WTC11 (cell line): ENCODE results near the gene SLC8A2. TPM values are rescaled to one million over a fixed set of nuclear protein-coding genes. Genes with fewer than 3 reads are reported as not detected.

Experiments
- ATAC-seq: fragments of 200-7000 bp; cut with Tn5 transposase; 2 replicates; pipeline ENCODE4 v1.10.0; 2021; ENCODE audit warnings: mild to moderate bottlenecking, moderate library complexity
- CTCF ChIA-PET: fragments of 300-600 bp; sonication (Branson Sonifier 250); formaldehyde crosslinking; loops from one replicate; lab custom pipeline; 2021; ENCODE audit warnings: antibody characterized with exemption; lab: Charles Lee
- POLR2A ChIA-PET: fragments of 350-600 bp; sonication (Branson Sonifier 250); formaldehyde crosslinking; loops from one replicate; lab custom pipeline; 2021; ENCODE audit warnings: antibody characterized with exemption; lab: Charles Lee
- DNase-seq: peaks from one replicate; pipeline ENCODE4 v3.0.0; 2021; ENCODE audit warnings: low spot score
- H3K27ac Mint-ChIP-seq: 2 replicates; pipeline ENCODE4 v1.8.0; 2021; ENCODE audit warnings: mixed read lengths
- H3K27me3 Mint-ChIP-seq: 2 replicates; pipeline ENCODE4 v1.8.0; 2021; ENCODE audit warnings: low read depth, mild to moderate bottlenecking, moderate library complexity, mixed read lengths
- H3K36me3 Mint-ChIP-seq: 2 replicates; pipeline ENCODE4 v1.8.0; 2021; ENCODE audit warnings: mixed read lengths
- H3K4me1 Mint-ChIP-seq: 2 replicates; pipeline ENCODE4 v1.8.0; 2022; ENCODE audit warnings: mixed read lengths
- H3K4me3 Mint-ChIP-seq: 2 replicates; pipeline ENCODE4 v1.8.0; 2021; ENCODE audit warnings: mild to moderate bottlenecking, moderate library complexity, mixed read lengths
- H3K9me3 Mint-ChIP-seq: 2 replicates; pipeline ENCODE4 v1.8.0; 2021; ENCODE audit warnings: mixed read lengths
- E2F1 ChIP-seq: sonication (generic); formaldehyde crosslinking; IDR thresholded peaks from 2 replicates; pipeline ENCODE4 v1.8.0; 2022; ENCODE audit warnings: mild to moderate bottlenecking, missing genetic modification reagents
- E2F4 ChIP-seq: sonication (generic); formaldehyde crosslinking; IDR thresholded peaks from 2 replicates; pipeline ENCODE4 v1.8.1; 2022; ENCODE audit warnings: low read depth, mild to moderate bottlenecking, moderate library complexity, missing genetic modification reagents, borderline replicate concordance
- ELF4 ChIP-seq: sonication (generic); formaldehyde crosslinking; IDR thresholded peaks from 2 replicates; pipeline ENCODE4 v1.8.1; 2022; ENCODE audit warnings: low read depth, mild to moderate bottlenecking, moderate library complexity, missing genetic modification reagents
- ERG ChIP-seq: fragments of 250-450 bp; sonication (Bioruptor Pico); IDR thresholded peaks from 2 replicates; pipeline ENCODE4 v1.8.0; 2021; ENCODE audit warnings: mild to moderate bottlenecking
- ESRRA ChIP-seq: sonication (generic); formaldehyde crosslinking; IDR thresholded peaks from 2 replicates; pipeline ENCODE4 v1.8.1; 2022; ENCODE audit warnings: mild to moderate bottlenecking, missing genetic modification reagents, borderline replicate concordance
- ETV6 ChIP-seq: sonication (generic); formaldehyde crosslinking; IDR thresholded peaks from 2 replicates; pipeline ENCODE4 v1.8.1; 2022; ENCODE audit warnings: mild to moderate bottlenecking, missing genetic modification reagents
- GABPB1 ChIP-seq: sonication (generic); formaldehyde crosslinking; IDR thresholded peaks from 2 replicates; pipeline ENCODE4 v1.8.1; 2023; ENCODE audit warnings: mild to moderate bottlenecking, missing genetic modification reagents
- GRHL2 ChIP-seq: fragments of 250-450 bp; sonication (Bioruptor Pico); IDR thresholded peaks from 2 replicates; pipeline ENCODE4 v1.8.0; 2022; ENCODE audit warnings: mild to moderate bottlenecking, moderate library complexity; ENCODE audit not compliant: insufficient replicate concordance, severe bottlenecking
- NR1H2 ChIP-seq: sonication (generic); formaldehyde crosslinking; IDR thresholded peaks from 2 replicates; pipeline ENCODE4 v1.9.0; 2021; ENCODE audit warnings: mild to moderate bottlenecking, moderate library complexity, missing genetic modification reagents
- RORB ChIP-seq: fragments of 250-450 bp; sonication (Bioruptor Pico); IDR thresholded peaks from 2 replicates; pipeline ENCODE4 v1.9.0; 2021; ENCODE audit warnings: mild to moderate bottlenecking
- SOX15 ChIP-seq: fragments of 250-450 bp; sonication (Bioruptor Pico); IDR thresholded peaks from 2 replicates; pipeline ENCODE4 v1.9.0; 2021; ENCODE audit warnings: mild to moderate bottlenecking
- ZBTB21 ChIP-seq: sonication (generic); formaldehyde crosslinking; IDR thresholded peaks from 2 replicates; pipeline ENCODE4 v1.8.1; 2023; ENCODE audit warnings: mild to moderate bottlenecking, missing genetic modification reagents, borderline replicate concordance
- ZNF219 ChIP-seq: sonication (generic); formaldehyde crosslinking; IDR thresholded peaks from 2 replicates; pipeline ENCODE4 v1.8.0; 2023; ENCODE audit warnings: missing genetic modification reagents, mild to moderate bottlenecking, borderline replicate concordance
- ZNF232 ChIP-seq: sonication (generic); formaldehyde crosslinking; IDR thresholded peaks from 2 replicates; pipeline ENCODE4 v1.8.0; 2022; ENCODE audit warnings: mild to moderate bottlenecking, missing genetic modification reagents
- total RNA-seq: library from RNA; stranded (reverse); gene quantifications from 3 replicates; pipeline ENCODE4 v1.2.3, GENCODE V29; 2021
- TF ChIP-seq, protein P1 (sequence below): sonication (generic); formaldehyde crosslinking; IDR thresholded peaks from 2 replicates; pipeline ENCODE4 v1.8.1; 2023; ENCODE audit warnings: mild to moderate bottlenecking, missing genetic modification reagents
- TF ChIP-seq, protein P2 (sequence below): sonication (generic); formaldehyde crosslinking; IDR thresholded peaks from 2 replicates; pipeline ENCODE4 v1.8.0; 2023; ENCODE audit warnings: missing genetic modification reagents, mild to moderate bottlenecking, borderline replicate concordance
- TF ChIP-seq, protein P3 (sequence below): sonication (generic); formaldehyde crosslinking; IDR thresholded peaks from 2 replicates; pipeline ENCODE4 v1.8.1; 2023; ENCODE audit warnings: mild to moderate bottlenecking, missing genetic modification reagents, moderate library complexity
- TF ChIP-seq, protein P4 (sequence below): sonication (generic); formaldehyde crosslinking; IDR thresholded peaks from 2 replicates; pipeline ENCODE4 v1.8.1; 2022; ENCODE audit warnings: mild to moderate bottlenecking, missing genetic modification reagents, moderate library complexity, borderline replicate concordance

Gene SLC8A2
- total RNA-seq, 1 experiment from 2014 or later: 6.5 TPM

GRCh38 chr19:47505506-47505905 lies 33.8 kb upstream of the SLC8A2 start (continued):
- TF ChIP-seq SOX15 (no peak), RORB (CRISPR knock-in tag) (no peak)
- TF ChIP-seq, protein P1, sequence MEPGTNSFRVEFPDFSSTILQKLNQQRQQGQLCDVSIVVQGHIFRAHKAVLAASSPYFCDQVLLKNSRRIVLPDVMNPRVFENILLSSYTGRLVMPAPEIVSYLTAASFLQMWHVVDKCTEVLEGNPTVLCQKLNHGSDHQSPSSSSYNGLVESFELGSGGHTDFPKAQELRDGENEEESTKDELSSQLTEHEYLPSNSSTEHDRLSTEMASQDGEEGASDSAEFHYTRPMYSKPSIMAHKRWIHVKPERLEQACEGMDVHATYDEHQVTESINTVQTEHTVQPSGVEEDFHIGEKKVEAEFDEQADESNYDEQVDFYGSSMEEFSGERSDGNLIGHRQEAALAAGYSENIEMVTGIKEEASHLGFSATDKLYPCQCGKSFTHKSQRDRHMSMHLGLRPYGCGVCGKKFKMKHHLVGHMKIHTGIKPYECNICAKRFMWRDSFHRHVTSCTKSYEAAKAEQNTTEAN: no peak

DNA sequence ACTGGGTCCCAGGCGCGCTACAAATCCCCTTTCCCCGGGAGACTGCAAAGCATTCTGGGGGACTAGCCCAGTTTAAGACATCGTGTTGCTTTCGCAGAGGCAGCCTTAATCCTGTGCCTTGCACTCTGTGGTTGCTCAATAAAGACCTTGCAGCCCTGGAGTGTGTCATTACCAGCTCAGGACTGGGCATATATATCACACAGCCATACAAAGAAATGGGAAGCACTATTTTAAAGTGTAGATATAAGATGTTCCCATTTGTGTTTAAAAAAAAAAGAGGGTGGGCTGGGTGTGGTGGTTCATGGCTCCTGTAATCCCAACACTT lies 32.1 kb upstream of the SLC8A2 start:
- no peaks in the 10 kb centered on the region for H3K9me3 Mint-ChIP-seq
- no peak for ATAC-seq

GRCh38 chr19:47503130-47503825 lies 31.6 kb upstream of the SLC8A2 start:
- Mint-ChIP-seq H3K4me1 (peaks cover 16% of the 10 kb centered on the region), H3K36me3 (0 out of 2 replicates have a peak, but pooled peaks cover 3% of the 10 kb centered on the region), H3K27me3 (no peaks in the 10 kb centered on the region), H3K4me3 (no peak overlapping the region), H3K9me3 (no peaks in the 10 kb centered on the region), H3K27ac (no peak overlapping the region)
- ChIA-PET CTCF (interaction anchor here (1.1 kb wide), 1 partner anchor 210 kb away, joined by 3 read pairs; the partner anchor contains the start of gene EHD2), POLR2A (interaction anchor here (0.5 kb wide), 1 partner anchor 1968 kb away, joined by 3 read pairs; no protein-coding TSS in a partner anchor)
- DNase-seq (no peak), ATAC-seq (no peak)
- TF ChIP-seq GRHL2 (CRISPR knock-in tag) (no peak), E2F1 (CRISPR knock-in tag) (no peak), ZBTB21 (CRISPR knock-in tag) (no peak), ZNF219 (CRISPR knock-in tag) (no peak), ESRRA (no peak), ERG (no peak)
- TF ChIP-seq, protein P2, sequence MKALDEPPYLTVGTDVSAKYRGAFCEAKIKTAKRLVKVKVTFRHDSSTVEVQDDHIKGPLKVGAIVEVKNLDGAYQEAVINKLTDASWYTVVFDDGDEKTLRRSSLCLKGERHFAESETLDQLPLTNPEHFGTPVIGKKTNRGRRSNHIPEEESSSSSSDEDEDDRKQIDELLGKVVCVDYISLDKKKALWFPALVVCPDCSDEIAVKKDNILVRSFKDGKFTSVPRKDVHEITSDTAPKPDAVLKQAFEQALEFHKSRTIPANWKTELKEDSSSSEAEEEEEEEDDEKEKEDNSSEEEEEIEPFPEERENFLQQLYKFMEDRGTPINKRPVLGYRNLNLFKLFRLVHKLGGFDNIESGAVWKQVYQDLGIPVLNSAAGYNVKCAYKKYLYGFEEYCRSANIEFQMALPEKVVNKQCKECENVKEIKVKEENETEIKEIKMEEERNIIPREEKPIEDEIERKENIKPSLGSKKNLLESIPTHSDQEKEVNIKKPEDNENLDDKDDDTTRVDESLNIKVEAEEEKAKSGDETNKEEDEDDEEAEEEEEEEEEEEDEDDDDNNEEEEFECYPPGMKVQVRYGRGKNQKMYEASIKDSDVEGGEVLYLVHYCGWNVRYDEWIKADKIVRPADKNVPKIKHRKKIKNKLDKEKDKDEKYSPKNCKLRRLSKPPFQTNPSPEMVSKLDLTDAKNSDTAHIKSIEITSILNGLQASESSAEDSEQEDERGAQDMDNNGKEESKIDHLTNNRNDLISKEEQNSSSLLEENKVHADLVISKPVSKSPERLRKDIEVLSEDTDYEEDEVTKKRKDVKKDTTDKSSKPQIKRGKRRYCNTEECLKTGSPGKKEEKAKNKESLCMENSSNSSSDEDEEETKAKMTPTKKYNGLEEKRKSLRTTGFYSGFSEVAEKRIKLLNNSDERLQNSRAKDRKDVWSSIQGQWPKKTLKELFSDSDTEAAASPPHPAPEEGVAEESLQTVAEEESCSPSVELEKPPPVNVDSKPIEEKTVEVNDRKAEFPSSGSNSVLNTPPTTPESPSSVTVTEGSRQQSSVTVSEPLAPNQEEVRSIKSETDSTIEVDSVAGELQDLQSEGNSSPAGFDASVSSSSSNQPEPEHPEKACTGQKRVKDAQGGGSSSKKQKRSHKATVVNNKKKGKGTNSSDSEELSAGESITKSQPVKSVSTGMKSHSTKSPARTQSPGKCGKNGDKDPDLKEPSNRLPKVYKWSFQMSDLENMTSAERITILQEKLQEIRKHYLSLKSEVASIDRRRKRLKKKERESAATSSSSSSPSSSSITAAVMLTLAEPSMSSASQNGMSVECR: no peak

More for the DNA sequence above, 32.1 kb upstream of the SLC8A2 start:
- ChIA-PET CTCF (interaction anchor here (1.1 kb wide), 1 partner anchor 209 kb away, joined by 3 read pairs; the partner anchor contains the start of gene EHD2), POLR2A (interaction anchor here (0.5 kb wide), 1 partner anchor 1968 kb away, joined by 3 read pairs; no protein-coding TSS in a partner anchor)
- Mint-ChIP-seq H3K4me1 (peaks cover 16% of the 10 kb centered on the region), H3K36me3 (0 out of 2 replicates have a peak, but pooled peaks cover 2% of the 10 kb centered on the region), H3K27ac (no peak overlapping the region), H3K27me3 (no peaks in the 10 kb centered on the region), H3K4me3 (no peak overlapping the region)
- TF ChIP-seq E2F4 (CRISPR knock-in tag) (no peak), ETV6 (CRISPR knock-in tag) (no peak), ELF4 (no peak), ERG (no peak), GABPB1 (CRISPR knock-in tag) (no peak), ZNF232 (CRISPR knock-in tag) (no peak), NR1H2 (no peak)
- TF ChIP-seq, protein P3, sequence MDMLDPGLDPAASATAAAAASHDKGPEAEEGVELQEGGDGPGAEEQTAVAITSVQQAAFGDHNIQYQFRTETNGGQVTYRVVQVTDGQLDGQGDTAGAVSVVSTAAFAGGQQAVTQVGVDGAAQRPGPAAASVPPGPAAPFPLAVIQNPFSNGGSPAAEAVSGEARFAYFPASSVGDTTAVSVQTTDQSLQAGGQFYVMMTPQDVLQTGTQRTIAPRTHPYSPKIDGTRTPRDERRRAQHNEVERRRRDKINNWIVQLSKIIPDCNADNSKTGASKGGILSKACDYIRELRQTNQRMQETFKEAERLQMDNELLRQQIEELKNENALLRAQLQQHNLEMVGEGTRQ (CRISPR knock-in tag): no peak
- TF ChIP-seq, protein P4, sequence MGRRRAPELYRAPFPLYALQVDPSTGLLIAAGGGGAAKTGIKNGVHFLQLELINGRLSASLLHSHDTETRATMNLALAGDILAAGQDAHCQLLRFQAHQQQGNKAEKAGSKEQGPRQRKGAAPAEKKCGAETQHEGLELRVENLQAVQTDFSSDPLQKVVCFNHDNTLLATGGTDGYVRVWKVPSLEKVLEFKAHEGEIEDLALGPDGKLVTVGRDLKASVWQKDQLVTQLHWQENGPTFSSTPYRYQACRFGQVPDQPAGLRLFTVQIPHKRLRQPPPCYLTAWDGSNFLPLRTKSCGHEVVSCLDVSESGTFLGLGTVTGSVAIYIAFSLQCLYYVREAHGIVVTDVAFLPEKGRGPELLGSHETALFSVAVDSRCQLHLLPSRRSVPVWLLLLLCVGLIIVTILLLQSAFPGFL: no peak
- no peak for DNase-seq
